GM21717 (cell line): ENCODE results near the gene UBAP1L.
"Not testable (repeated sequence)": the region's sequence is repeated elsewhere in the genome, so short reads cannot be mapped to it uniquely, and the experiment has no call there.

Experiments used
- ATAC-seq: cut with Tn5 transposase; IDR thresholded peaks from one replicate; pipeline ENCODE4 v1.9.1; 2021; ENCODE audit warnings: mild to moderate bottlenecking, moderate library complexity; ENCODE audit not compliant: unreplicated experiment

The UBAP1L gene

GRCh38 chr15:65100442-65100841, 14.6 kb downstream of the UBAP1L start:
- ATAC-seq, result no peak

- not testable (repeated sequence) for ATAC-seq
Observed at GRCh38 chr15:65099801-65100200, 15.2 kb downstream of the UBAP1L start.

GRCh38 chr15:65099336-65099735, 15.7 kb downstream of the UBAP1L start:
- ATAC-seq, result no peak

- ATAC-seq, result no peak
Observed at GRCh38 chr15:65097651-65098263, 17.2 kb downstream of the UBAP1L start.

GRCh38 chr15:65096481-65097385, 18.3 kb downstream of the UBAP1L start:
- no peak for ATAC-seq

GRCh38 chr15:65095747-65096104, 19.3 kb downstream of the UBAP1L start:
- no peak for ATAC-seq

GRCh38 chr15:65095011-65095746, 19.8 kb downstream of the UBAP1L start:
- no peak for ATAC-seq

- no peak for ATAC-seq
Observed at GRCh38 chr15:65094294-65094995, 20.6 kb downstream of the UBAP1L start.

GRCh38 chr15:65093793-65094170, 21.2 kb downstream of the UBAP1L start:
- not testable (repeated sequence) for ATAC-seq

GRCh38 chr15:65092911-65093792, 21.8 kb downstream of the UBAP1L start:
- ATAC-seq, result no peak

- ATAC-seq, result no peak
Observed at GRCh38 chr15:65091946-65092770, 22.8 kb downstream of the UBAP1L start.

- ATAC-seq, result no peak
Observed at GRCh38 chr15:65089206-65089824, 25.7 kb downstream of the UBAP1L start.

GRCh38 chr15:65088643-65089021, 26.4 kb downstream of the UBAP1L start:
- no peak for ATAC-seq

GRCh38 chr15:65087873-65088642, 26.9 kb downstream of the UBAP1L start:
- ATAC-seq, result no peak

- ATAC-seq, result no peak
Observed at GRCh38 chr15:65087411-65087810, 27.6 kb downstream of the UBAP1L start.

- ATAC-seq, result no peak
Observed at GRCh38 chr15:65086680-65087111, 28.3 kb downstream of the UBAP1L start.

- no peak for ATAC-seq
Observed at GRCh38 chr15:65085990-65086679, 28.9 kb downstream of the UBAP1L start.
